OCI-LY1 (cell line): Measurements from ENCODE around the gene HPCAL4.

Experiments used
- CTCF ChIP-seq: fragments of 200-600 bp; sonication (generic), shearing (Covaris generic); IDR thresholded peaks from 2 replicates; pipeline ENCODE4 v1.5.1; 2017; ENCODE audit warnings: mild to moderate bottlenecking, antibody characterized with exemption, low read length, moderate library complexity, mixed read lengths
- EZH2 ChIP-seq: fragments of 200-600 bp; sonication (generic), shearing (Covaris generic); IDR thresholded peaks from 2 replicates; pipeline ENCODE4 v1.8.0; 2017; ENCODE audit warnings: borderline replicate concordance, mixed run types, mild to moderate bottlenecking, antibody characterized with exemption, low read length, moderate library complexity, mixed read lengths

GRCh38 chr1:39722495-39722894, 31.3 kb upstream of the HPCAL4 start:
- TF ChIP-seq CTCF (no peak), EZH2 (no peak)
